ENCODE data around the gene RAP1GAP2. TPM values are rescaled to one million over a fixed set of nuclear protein-coding genes. Genes with fewer than 3 reads are reported as not detected.
A peak's percentile ranks its signal among the peaks of the same experiment; 100 is the strongest.

RAP1GAP2 gene
- polyA plus RNA-seq, 1 donor, result 21.3 TPM

DNA sequence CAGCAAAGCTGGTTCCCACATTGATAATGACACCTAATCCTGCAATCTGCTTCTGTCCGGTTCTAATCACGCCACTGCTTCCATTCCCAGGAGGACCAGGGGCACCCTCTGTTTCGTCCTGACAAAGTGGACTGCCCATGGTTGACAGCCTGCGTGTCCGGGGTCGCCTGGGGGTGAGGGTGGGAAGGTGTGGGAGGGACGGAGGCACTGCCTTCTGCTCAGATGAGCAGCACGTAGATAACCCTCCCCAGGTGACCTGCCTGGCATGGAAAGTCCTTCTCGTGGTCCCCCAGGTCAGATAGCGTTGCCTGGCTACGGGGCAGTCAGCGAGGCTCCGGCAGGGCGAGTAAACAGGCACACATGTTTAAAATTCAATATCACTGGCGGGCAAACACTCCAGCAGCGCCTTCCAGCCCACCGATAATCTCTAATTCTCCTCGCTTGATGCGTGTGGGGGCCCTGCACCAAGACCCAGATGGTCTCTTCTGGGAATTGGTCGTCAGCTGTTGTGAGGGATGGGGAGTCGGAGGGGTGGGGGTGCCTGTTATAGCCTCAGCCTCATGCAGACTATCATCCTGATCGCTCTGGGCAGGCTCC is 132.2 kb downstream of the RAP1GAP2 start:
- Histone ChIP-seq H3K36me3 (ENCODE audit: control insufficient read depth, insufficient read depth, low read length) (no peaks in the 10 kb centered on the region), H3K9me3 (ENCODE audit: control insufficient read depth, low read depth, low read length) (peaks cover 2% of the 10 kb centered on the region), H3K27ac (ENCODE audit: low read length) (no peak overlapping the region), H3K4me3 (ENCODE audit: low read length) (no peak overlapping the region), H3K27me3 (ENCODE audit: control insufficient read depth, insufficient read depth, low read length) (no peaks in the 10 kb centered on the region), H3K4me1 (ENCODE audit: control insufficient read depth, insufficient read depth, low read length) (peaks cover 25% of the 10 kb centered on the region)
- WGBS (ENCODE audit: insufficient coverage, low lambda C conversion rate), result no CpG with 5 or more reads among the region's 22 CpGs
- DNase-seq, result peak in 1 of 2 donors; percentile 31

DNA sequence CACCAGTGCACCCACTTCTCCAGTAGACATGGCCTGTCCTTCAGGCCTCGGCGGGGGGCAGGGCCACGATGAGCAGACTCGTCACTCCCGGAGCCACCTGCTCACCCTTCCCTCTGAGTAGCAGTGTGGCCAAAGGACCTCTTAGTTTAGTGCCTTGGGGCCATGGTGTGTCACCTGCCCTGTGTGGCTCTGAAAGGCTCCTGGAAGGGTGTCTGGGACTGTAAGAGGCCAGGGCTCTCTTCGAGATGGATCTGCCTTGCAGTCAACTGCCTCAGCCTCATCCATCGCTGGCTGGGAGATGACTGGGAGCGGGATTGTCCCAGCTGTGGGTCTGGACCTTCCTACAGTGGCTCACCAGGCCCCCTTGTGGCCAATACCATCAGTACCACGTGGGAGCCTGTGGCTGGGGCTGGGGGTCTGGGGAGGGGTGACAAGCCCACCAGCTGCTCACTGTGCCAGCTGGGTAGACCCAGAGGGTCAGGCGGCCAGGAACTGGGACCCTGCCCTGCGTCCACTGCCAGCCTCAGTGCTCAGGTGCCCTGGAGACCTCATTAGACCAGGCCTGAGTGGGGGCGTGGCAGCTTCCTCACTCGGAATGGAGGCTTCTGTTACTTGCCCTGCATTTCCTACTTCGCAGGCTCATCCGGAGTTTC is 133.8 kb downstream of the RAP1GAP2 start:
- WGBS (ENCODE audit: insufficient coverage, low lambda C conversion rate), result no CpG with 5 or more reads among the region's 15 CpGs
- Histone ChIP-seq H3K27ac (ENCODE audit: low read length) (peak overlapping the region; percentile 51), H3K27me3 (ENCODE audit: control insufficient read depth, insufficient read depth, low read length) (no peaks in the 10 kb centered on the region)

DNA sequence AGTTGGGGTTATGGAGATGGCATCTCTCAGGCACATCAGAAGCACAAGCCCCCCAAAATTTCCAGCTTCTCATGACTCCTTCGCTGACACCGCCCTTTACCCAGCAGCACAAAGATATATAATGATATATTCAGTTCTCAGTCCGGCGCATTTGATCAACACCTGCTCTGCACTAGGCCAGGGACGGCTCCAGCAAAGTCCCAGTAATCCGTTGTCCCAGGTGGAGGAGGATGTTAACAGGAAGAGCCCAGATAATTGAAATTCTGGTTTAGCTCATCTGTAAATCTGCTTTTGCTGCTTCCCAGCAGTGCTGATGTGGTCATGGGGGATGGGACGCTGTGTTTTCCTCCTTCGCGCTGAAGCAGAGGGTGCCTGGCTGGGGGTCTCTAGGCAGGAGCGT is 135.6 kb downstream of the RAP1GAP2 start:
- no peaks in the 10 kb centered on the region for H3K27me3 ChIP-seq (ENCODE audit: control insufficient read depth, insufficient read depth, low read length)
- H3K9me3 ChIP-seq (ENCODE audit: control insufficient read depth, low read depth, low read length), result peaks cover 2% of the 10 kb centered on the region
- DNase-seq, result no peak
- H3K4me1 ChIP-seq (ENCODE audit: control insufficient read depth, insufficient read depth, low read length), result peaks cover 25% of the 10 kb centered on the region
- no CpG with 5 or more reads among the region's 10 CpGs for WGBS (ENCODE audit: insufficient coverage, low lambda C conversion rate)
- H3K4me3 ChIP-seq (ENCODE audit: low read length), result no peak overlapping the region
- H3K27ac ChIP-seq (ENCODE audit: low read length), result peak overlapping the region; percentile 51
- no peaks in the 10 kb centered on the region for H3K36me3 ChIP-seq (ENCODE audit: control insufficient read depth, insufficient read depth, low read length)

More for the DNA sequence above, 133.8 kb downstream of the RAP1GAP2 start:
- Histone ChIP-seq H3K4me1 (ENCODE audit: control insufficient read depth, insufficient read depth, low read length) (peaks cover 25% of the 10 kb centered on the region), H3K4me3 (ENCODE audit: low read length) (no peak overlapping the region), H3K36me3 (ENCODE audit: control insufficient read depth, insufficient read depth, low read length) (no peaks in the 10 kb centered on the region), H3K9me3 (ENCODE audit: control insufficient read depth, low read depth, low read length) (peaks cover 2% of the 10 kb centered on the region)
- peak in 1 of 2 donors; percentile 48 for DNase-seq

DNA sequence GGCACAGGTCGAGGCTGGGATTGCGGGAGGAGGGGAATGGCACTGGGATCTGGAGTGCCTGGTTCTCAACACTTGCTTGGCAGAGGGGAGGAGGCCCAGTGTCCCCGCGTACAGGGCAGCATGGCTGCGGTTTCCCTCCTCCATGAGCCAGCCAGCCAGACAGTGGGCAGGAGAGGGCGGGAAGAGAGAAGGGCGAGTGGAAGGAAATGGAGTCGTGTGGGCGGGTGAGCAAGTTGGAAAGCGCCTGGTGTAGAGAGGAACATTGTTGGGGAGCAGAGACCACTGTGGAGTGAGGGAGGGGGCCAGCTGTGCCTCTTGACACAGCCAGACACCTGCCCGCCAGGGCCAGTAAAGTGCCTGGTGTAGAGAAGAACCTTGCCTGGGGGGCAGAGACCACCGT is 136.7 kb downstream of the RAP1GAP2 start:
- Histone ChIP-seq H3K27ac (ENCODE audit: low read length) (no peak overlapping the region), H3K36me3 (ENCODE audit: control insufficient read depth, insufficient read depth, low read length) (no peaks in the 10 kb centered on the region), H3K4me3 (ENCODE audit: low read length) (no peak overlapping the region), H3K4me1 (ENCODE audit: control insufficient read depth, insufficient read depth, low read length) (peaks cover 25% of the 10 kb centered on the region), H3K27me3 (ENCODE audit: control insufficient read depth, insufficient read depth, low read length) (no peaks in the 10 kb centered on the region), H3K9me3 (ENCODE audit: control insufficient read depth, low read depth, low read length) (peaks cover 2% of the 10 kb centered on the region)
- DNase-seq, result no peak
- 93% methylated on average over 3 of the region's 12 CpGs for WGBS (ENCODE audit: insufficient coverage, low lambda C conversion rate)

DNA sequence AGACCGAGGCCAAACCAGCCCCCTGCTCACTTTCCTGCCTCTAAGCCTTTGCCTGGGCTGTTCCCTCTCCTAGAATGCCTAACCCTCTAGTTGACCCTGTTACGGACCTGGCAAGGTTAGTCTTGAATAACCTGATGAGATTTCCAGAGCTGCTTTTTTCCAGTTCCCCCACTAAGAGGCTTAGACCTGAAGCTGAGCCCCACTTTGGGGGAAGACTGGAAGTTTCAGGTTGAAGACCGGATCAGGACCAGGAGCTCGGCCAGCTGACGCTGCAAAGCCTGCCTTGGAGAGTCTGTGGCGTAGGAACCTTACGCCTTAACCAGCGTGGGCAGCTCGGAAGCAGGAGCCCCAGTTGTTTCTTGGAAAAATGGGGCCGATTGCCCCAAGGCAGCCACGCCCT is 137.4 kb downstream of the RAP1GAP2 start:
- Histone ChIP-seq H3K4me3 (ENCODE audit: low read length) (no peak overlapping the region), H3K36me3 (ENCODE audit: control insufficient read depth, insufficient read depth, low read length) (no peaks in the 10 kb centered on the region), H3K9me3 (ENCODE audit: control insufficient read depth, low read depth, low read length) (no peaks in the 10 kb centered on the region), H3K27ac (ENCODE audit: low read length) (no peak overlapping the region), H3K4me1 (ENCODE audit: control insufficient read depth, insufficient read depth, low read length) (peaks cover 25% of the 10 kb centered on the region), H3K27me3 (ENCODE audit: control insufficient read depth, insufficient read depth, low read length) (no peaks in the 10 kb centered on the region)
- DNase-seq, result no peak
- no CpG with 5 or more reads among the region's 11 CpGs for WGBS (ENCODE audit: insufficient coverage, low lambda C conversion rate)

DNA sequence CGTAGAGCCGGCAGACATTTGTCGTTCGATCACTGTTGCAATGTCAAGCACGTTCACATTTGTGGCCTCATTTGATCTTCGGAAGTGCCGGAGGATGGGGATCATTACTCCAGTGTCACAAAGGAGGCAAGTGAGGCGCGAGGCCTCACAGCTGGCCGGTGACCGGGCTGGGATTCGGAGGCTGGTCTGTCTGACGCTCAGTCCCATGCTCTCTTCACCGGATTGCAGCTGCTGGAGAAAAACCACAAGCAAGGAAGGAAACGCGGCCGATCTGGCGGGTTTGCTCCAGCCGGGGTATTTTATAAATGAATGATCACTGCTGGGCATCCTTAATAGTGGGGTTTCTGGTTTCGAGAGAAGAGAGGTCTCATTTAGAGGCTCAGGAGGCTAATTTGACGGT is 139.4 kb downstream of the RAP1GAP2 start:
- DNase-seq, result no peak
- no peaks in the 10 kb centered on the region for H3K36me3 ChIP-seq (ENCODE audit: control insufficient read depth, insufficient read depth, low read length)
- H3K27me3 ChIP-seq (ENCODE audit: control insufficient read depth, insufficient read depth, low read length), result no peaks in the 10 kb centered on the region
- WGBS (ENCODE audit: insufficient coverage, low lambda C conversion rate), result no CpG with 5 or more reads among the region's 21 CpGs
- no peak overlapping the region for H3K4me3 ChIP-seq (ENCODE audit: low read length)
- no peak overlapping the region for H3K27ac ChIP-seq (ENCODE audit: low read length)
- H3K9me3 ChIP-seq (ENCODE audit: control insufficient read depth, low read depth, low read length), result no peaks in the 10 kb centered on the region
- H3K4me1 ChIP-seq (ENCODE audit: control insufficient read depth, insufficient read depth, low read length), result peaks cover 28% of the 10 kb centered on the region

DNA sequence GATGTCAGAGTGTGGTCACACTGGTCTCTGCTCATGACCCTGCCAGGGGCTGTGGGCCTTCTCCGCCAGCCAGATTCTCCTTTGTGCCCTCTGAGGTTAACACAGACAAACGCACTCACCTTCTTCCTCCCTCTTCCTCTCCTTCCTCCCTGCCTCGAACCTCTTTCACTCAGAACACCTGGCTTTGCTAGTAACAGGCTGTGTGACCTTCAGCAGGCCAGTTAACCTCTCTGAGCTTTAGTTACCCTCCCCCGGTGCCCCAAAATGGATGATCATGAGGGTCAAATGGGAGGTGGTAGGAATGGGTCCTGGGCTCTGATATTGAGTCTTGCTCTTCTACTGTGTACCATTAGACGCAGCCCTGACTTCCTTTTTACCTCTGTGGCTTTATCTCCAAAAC is 140.1 kb downstream of the RAP1GAP2 start:
- H3K27ac ChIP-seq (ENCODE audit: low read length), result no peak overlapping the region
- WGBS (ENCODE audit: insufficient coverage, low lambda C conversion rate), result no CpG with 5 or more reads among the region's 5 CpGs
- DNase-seq, result no peak

DNA sequence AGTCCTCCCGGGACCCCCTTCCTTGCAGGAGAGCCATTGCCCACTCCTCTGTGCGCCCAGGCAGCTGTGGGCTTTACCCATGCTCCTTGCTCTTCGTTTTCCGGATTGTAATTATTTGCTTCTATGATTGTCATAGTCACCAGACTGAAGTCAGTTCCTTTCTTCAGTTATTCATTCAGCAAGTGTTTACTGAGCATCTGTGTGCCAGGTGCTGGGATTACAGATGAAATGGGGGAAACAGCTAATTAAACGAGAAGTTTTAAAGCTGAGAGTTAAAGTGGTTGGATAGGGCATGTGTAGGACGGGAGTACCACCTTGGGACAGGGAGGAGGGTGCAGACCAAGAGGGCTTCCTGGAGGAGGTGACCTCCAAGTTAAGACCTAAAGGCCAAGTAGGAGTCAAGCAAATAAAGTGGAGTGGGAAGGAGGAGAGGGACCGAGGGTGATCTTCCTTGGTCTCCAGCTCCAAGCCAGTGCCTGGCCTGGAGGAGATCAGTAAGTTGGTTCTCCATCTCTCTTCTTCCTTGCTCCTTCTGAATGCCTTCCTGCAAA is 140.6 kb downstream of the RAP1GAP2 start:
- Histone ChIP-seq H3K4me3 (ENCODE audit: low read length) (no peak overlapping the region), H3K9me3 (ENCODE audit: control insufficient read depth, low read depth, low read length) (no peaks in the 10 kb centered on the region), H3K27ac (ENCODE audit: low read length) (no peak overlapping the region), H3K27me3 (ENCODE audit: control insufficient read depth, insufficient read depth, low read length) (no peaks in the 10 kb centered on the region), H3K36me3 (ENCODE audit: control insufficient read depth, insufficient read depth, low read length) (no peaks in the 10 kb centered on the region), H3K4me1 (ENCODE audit: control insufficient read depth, insufficient read depth, low read length) (peaks cover 16% of the 10 kb centered on the region)
- no peak for DNase-seq
- no CpG with 5 or more reads among the region's 7 CpGs for WGBS (ENCODE audit: insufficient coverage, low lambda C conversion rate)

More for the DNA sequence above, 140.1 kb downstream of the RAP1GAP2 start:
- Histone ChIP-seq H3K27me3 (ENCODE audit: control insufficient read depth, insufficient read depth, low read length) (no peaks in the 10 kb centered on the region), H3K9me3 (ENCODE audit: control insufficient read depth, low read depth, low read length) (no peaks in the 10 kb centered on the region), H3K36me3 (ENCODE audit: control insufficient read depth, insufficient read depth, low read length) (no peaks in the 10 kb centered on the region), H3K4me1 (ENCODE audit: control insufficient read depth, insufficient read depth, low read length) (peaks cover 21% of the 10 kb centered on the region), H3K4me3 (ENCODE audit: low read length) (no peak overlapping the region)

DNA sequence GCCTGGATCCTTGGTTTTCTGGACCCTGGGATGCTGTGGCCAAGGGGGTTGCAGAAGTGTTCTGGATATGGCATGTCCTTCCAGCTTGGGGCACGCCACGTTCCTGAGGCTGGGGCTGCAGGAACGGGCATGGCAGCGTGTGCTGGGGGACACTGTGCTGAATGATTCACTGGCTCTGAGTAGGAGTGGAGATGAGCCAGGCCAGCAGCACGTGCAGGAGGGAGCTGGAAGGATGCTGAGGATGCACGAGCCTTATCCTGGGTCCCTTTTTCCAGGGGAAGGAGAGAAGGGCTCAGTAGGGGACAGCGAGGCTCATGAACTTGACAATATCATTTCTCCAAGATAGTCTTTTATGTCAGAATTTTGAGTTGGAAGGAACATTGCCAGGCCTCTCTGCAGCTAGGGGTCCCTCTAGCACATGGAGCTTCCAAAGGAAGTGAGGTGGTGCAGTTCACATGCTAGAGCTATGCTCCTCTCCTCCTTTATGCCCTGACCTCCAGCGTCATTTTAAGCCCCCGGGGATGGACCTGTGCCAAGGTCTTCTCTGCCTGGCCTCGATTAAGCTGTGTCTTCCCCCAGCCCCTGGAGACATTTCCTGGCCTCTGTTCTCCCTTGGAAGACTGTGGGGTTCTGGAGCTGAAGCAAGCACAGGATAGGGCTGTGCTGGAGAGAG is 141.2 kb downstream of the RAP1GAP2 start:
- Histone ChIP-seq H3K4me1 (ENCODE audit: control insufficient read depth, insufficient read depth, low read length) (peaks cover 11% of the 10 kb centered on the region), H3K9me3 (ENCODE audit: control insufficient read depth, low read depth, low read length) (no peaks in the 10 kb centered on the region), H3K27me3 (ENCODE audit: control insufficient read depth, insufficient read depth, low read length) (no peaks in the 10 kb centered on the region), H3K4me3 (ENCODE audit: low read length) (no peak overlapping the region), H3K36me3 (ENCODE audit: control insufficient read depth, insufficient read depth, low read length) (no peaks in the 10 kb centered on the region), H3K27ac (ENCODE audit: low read length) (no peak overlapping the region)
- DNase-seq, result no peak
- no CpG with 5 or more reads among the region's 10 CpGs for WGBS (ENCODE audit: insufficient coverage, low lambda C conversion rate)

DNA sequence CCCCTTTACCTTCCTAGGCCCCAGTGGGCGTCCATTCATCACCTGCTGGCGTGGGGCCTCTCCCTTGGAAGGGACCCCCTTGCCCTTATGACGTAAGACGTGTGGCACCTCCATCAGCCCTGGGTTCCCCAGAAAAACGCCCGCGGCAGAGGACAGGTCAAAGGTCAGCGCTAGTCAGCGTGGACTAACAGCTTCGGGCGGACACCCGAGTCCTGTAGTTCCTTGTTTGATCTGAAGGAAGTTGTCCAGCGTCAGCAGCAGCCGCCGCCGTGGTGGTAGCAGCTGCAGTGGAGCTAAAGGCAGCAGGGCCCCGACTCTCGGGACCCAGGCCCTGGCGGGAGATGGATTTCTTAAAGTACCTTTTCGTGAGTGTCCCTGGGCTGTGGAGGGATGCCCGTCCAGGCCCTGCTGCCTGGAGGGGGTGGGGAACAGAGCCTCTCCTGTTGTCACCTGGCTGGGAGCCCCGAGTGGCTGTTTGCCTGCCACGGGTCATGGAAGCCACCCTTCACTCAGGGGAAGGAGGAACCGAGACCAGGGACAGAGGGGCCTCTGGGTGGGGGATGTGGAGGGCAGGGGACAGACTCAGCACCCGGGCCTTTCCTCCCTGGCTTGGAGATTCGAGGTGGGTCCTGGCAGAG is 143.6 kb downstream of the RAP1GAP2 start:
- Histone ChIP-seq H3K36me3 (ENCODE audit: control insufficient read depth, insufficient read depth, low read length) (no peaks in the 10 kb centered on the region), H3K4me3 (ENCODE audit: low read length) (peak overlapping the region; percentile 13), H3K27ac (ENCODE audit: low read length) (peak overlapping the region; percentile 29), H3K4me1 (ENCODE audit: control insufficient read depth, insufficient read depth, low read length) (peaks cover 11% of the 10 kb centered on the region), H3K27me3 (ENCODE audit: control insufficient read depth, insufficient read depth, low read length) (no peaks in the 10 kb centered on the region), H3K9me3 (ENCODE audit: control insufficient read depth, low read depth, low read length) (no peaks in the 10 kb centered on the region)
- peak; percentile 16 to 18 for DNase-seq
- no CpG with 5 or more reads among the region's 26 CpGs for WGBS (ENCODE audit: insufficient coverage, low lambda C conversion rate)

Measured in large intestine (tissue), 3 donors.